K562 (cell line): ENCODE results near the gene GPR32. TPM values are rescaled to one million over a fixed set of nuclear protein-coding genes. Genes with fewer than 3 reads are reported as not detected.

Source experiments
- ATAC-seq: fragments of 200-7000 bp; cut with Tn5 transposase; 3 replicates; pipeline ENCODE4 v1.9.1; 2020; ENCODE audit warnings: moderate library complexity
- BruUV-seq: library from RNA; stranded (reverse); fragments of 400-500 nt; replicated peaks from 2 replicates; lab custom pipeline; 2021; lab: Mats Ljungman, UMichigan
- CTCF ChIA-PET: fragments of 300-600 bp; formaldehyde crosslinking; extraction: SDS; loops from one replicate; lab custom pipeline; 2021; ENCODE audit warnings: low intra/inter-chr PET ratio; lab: Yijun Ruan, JAX
- POLR2A ChIA-PET: fragments of 300-600, 350-650 bp; sonication (Branson Sonifier 250); formaldehyde crosslinking; extraction: SDS; loops from one replicate; lab custom pipeline; 2021; ENCODE audit warnings: antibody characterized with exemption, inconsistent platforms; lab: Yijun Ruan, JAX
- DNase-seq, 4 experiments: peaks; one replicate each; pipeline versions ENCODE4 v3.0.0 to v3.0.0-alpha.2; 2011 to 2018; ENCODE audit warnings: low spot score in 3 of 4, mixed read lengths in 3 of 4; ENCODE audit errors: extremely low read depth in 1 of 4
- FAIRE-seq: peaks from 2 replicates; lab custom pipeline; 2011; peaks lifted over from hg19 to GRCh38; lab: Jason Lieb, UNC
- H2AFZ ChIP-seq: 2 replicates; pipeline ENCODE4 v1.6.0; 2011; ENCODE audit warnings: low read depth, low read length, control low read depth, inconsistent platforms
- H3K27ac ChIP-seq: fragments of 200-600 bp; 3 replicates; pipeline ENCODE4 v1.8.0; 2011; ENCODE audit warnings: low read depth, mild to moderate bottlenecking, control low read depth, inconsistent platforms, low read length, moderate library complexity, mixed read lengths; ENCODE audit errors: extremely low read depth
- H3K27me3 ChIP-seq, 2 experiments: fragments of 300-600 bp in 1 of 2; 2 replicates in 1 of 2; 3 replicates in 1 of 2; pipeline versions ENCODE4 v1.6.0 to v1.8.0; 2011; ENCODE audit warnings: inconsistent platforms in 2 of 2, low read length in 2 of 2, mild to moderate bottlenecking in 1 of 2, mixed read lengths in 1 of 2, moderate library complexity in 1 of 2; ENCODE audit not compliant: control insufficient read depth in 2 of 2, insufficient read depth in 2 of 2
- H3K36me3 ChIP-seq: fragments of 300-600 bp; 3 replicates; pipeline ENCODE4 v1.8.0; 2011; ENCODE audit warnings: mild to moderate bottlenecking, low read length, inconsistent platforms; ENCODE audit not compliant: control insufficient read depth, insufficient read depth
- H3K4me1 ChIP-seq, 2 experiments: fragments of 200-600 bp in 1 of 2; replicated peaks in 1 of 2; 2 replicates in 1 of 2; 3 replicates in 1 of 2; pipeline versions ENCODE4 v1.5.1 to v1.8.0; 2011; ENCODE audit warnings: inconsistent platforms in 2 of 2, low read length in 2 of 2, mild to moderate bottlenecking in 1 of 2, mixed read lengths in 1 of 2, moderate library complexity in 1 of 2; ENCODE audit not compliant: control insufficient read depth in 2 of 2, insufficient read depth in 2 of 2
- H3K4me2 ChIP-seq: 2 replicates; pipeline ENCODE4 v1.6.1; 2011; ENCODE audit warnings: low read length, control low read depth, inconsistent platforms, mixed read lengths; ENCODE audit not compliant: insufficient read depth
- H3K4me3 ChIP-seq: fragments of 200-600 bp; sonication (generic), shearing (Covaris generic); 2 replicates; pipeline ENCODE4 v1.5.1; 2016; ENCODE audit warnings: control low read depth, inconsistent platforms
- H3K79me2 ChIP-seq: fragments of 200-600 bp; 3 replicates; pipeline ENCODE4 v1.8.0; 2011; ENCODE audit warnings: low read length, inconsistent platforms; ENCODE audit not compliant: control insufficient read depth, insufficient read depth
- H3K9ac ChIP-seq, 2 experiments: 2 replicates each; pipeline versions ENCODE4 v1.6.0 to v1.6.1; 2011; ENCODE audit warnings: low read depth in 2 of 2, low read length in 2 of 2, control low read depth in 1 of 2, inconsistent platforms in 1 of 2, mild to moderate bottlenecking in 1 of 2, mixed read lengths in 1 of 2; ENCODE audit not compliant: insufficient read depth in 1 of 2
- H3K9me1 ChIP-seq: one replicate; pipeline ENCODE4 v1.6.0; 2011; ENCODE audit warnings: inconsistent platforms, mild to moderate bottlenecking, low read length, moderate library complexity; ENCODE audit not compliant: control insufficient read depth, insufficient read depth
- H3K9me3 ChIP-seq: replicated peaks from 2 replicates; pipeline ENCODE4 v1.5.1; 2011; ENCODE audit warnings: low read depth, low read length, inconsistent platforms; ENCODE audit not compliant: control insufficient read depth, insufficient read depth
- H4K20me1 ChIP-seq: replicated peaks from 2 replicates; pipeline ENCODE4 v1.6.1; 2011; ENCODE audit warnings: low read length, inconsistent platforms, mixed read lengths; ENCODE audit not compliant: control insufficient read depth, insufficient read depth
- CBFA2T2 ChIP-seq: fragments of 450-650 bp; conservative IDR thresholded peaks from 2 replicates; pipeline ENCODE4 v1.6.1; 2017; ENCODE audit warnings: mild to moderate bottlenecking
- CREM ChIP-seq: IDR thresholded peaks from 2 replicates; pipeline ENCODE4 v1.6.1; 2014; ENCODE audit warnings: antibody characterized with exemption, low read depth
- GTF2E2 ChIP-seq: fragments of 200-800 bp; sonication (Bioruptor generic); IDR thresholded peaks from 2 replicates; pipeline ENCODE4 v1.6.1; 2016; ENCODE audit warnings: missing genetic modification characterization, missing compliant biosample characterization
- MCM7 ChIP-seq, 2 experiments: fragments of 450-650 bp; IDR thresholded peaks; 2 replicates each; pipeline ENCODE4 v1.6.1; 2016 to 2018
- MED1 ChIP-seq: sonication (generic); formaldehyde crosslinking; IDR thresholded peaks from 2 replicates; pipeline ENCODE4 v1.8.1; 2023; ENCODE audit warnings: missing genetic modification reagents, borderline replicate concordance
- NR3C1 ChIP-seq: sonication (generic); formaldehyde crosslinking; IDR thresholded peaks from 2 replicates; pipeline ENCODE4 v1.8.1; 2022; ENCODE audit warnings: missing genetic modification reagents
- PYGO2 ChIP-seq: fragments of 450-650 bp; IDR thresholded peaks from 2 replicates; pipeline ENCODE4 v1.6.1; 2016; ENCODE audit warnings: mild to moderate bottlenecking, missing genetic modification characterization, moderate library complexity, missing compliant biosample characterization
- SP1 ChIP-seq: sonication (generic); formaldehyde crosslinking; IDR thresholded peaks from 2 replicates; pipeline ENCODE4 v1.8.1; 2022; ENCODE audit warnings: mild to moderate bottlenecking, missing genetic modification reagents
- SREBF2 ChIP-seq: sonication (generic); formaldehyde crosslinking; IDR thresholded peaks from 2 replicates; pipeline ENCODE4 v1.4.0; 2020; ENCODE audit warnings: mild to moderate bottlenecking, missing genetic modification reagents
- ZFPM2 ChIP-seq: fragments of 250-450 bp; sonication (Bioruptor Pico); IDR thresholded peaks from 2 replicates; pipeline ENCODE4 v1.5.1; 2022; ENCODE audit warnings: mild to moderate bottlenecking
- ZNF830 ChIP-seq: fragments of 250-450 bp; sonication (Bioruptor Pico); IDR thresholded peaks from 2 replicates; pipeline ENCODE4 v1.5.0; 2021; ENCODE audit warnings: mild to moderate bottlenecking
- WGBS: fragments of 100-300 bp; shearing (Covaris generic); methylation state at CpG from one replicate; pipeline ENCODE4 v1.1.6; 2016; ENCODE audit warnings: low coverage, mixed read lengths; ENCODE audit not compliant: insufficient coverage; ENCODE audit errors: missing lambda C conversion rate; 5-methylcytosine and 5-hydroxymethylcytosine counted together
- in situ Hi-C: fragments of 300-500 bp; cut with MboI; formaldehyde crosslinking; loops from 4 replicates; pipeline ENCODE4 v1.15.0; 2018; ENCODE audit warnings: inconsistent platforms, mixed read lengths
- intact Hi-C: fragments of 100-400 bp; cut with micrococcal nuclease; formaldehyde crosslinking; loops from 2 replicates; pipeline ENCODE4 v1.14.2; 2022
- polyA plus RNA-seq, 8 experiments: library from polyadenylated mRNA; depleted of rRNA in 4 of 8; stranded (reverse) in 5 of 8; unstranded in 3 of 8; fragments of >200 nt; fragmentation: Nextera tagmentation in 2 of 8; fragmentation: Illumina TruSeq in 1 of 8; extraction: Ambion mirVana in 2 of 8; extraction: Trizol in 1 of 8; gene quantifications; 2 replicates each; pipeline versions ENCODE4 v1.2.1 to v1.2.3, GENCODE V29; 2011 to 2014; ENCODE audit warnings: inconsistent platforms in 1 of 8, missing spikeins in 1 of 8
- total RNA-seq, 7 experiments: library from RNA; depleted of rRNA in 6 of 7; stranded (reverse); fragments of >200 nt in 6 of 7; fragmentation: Illumina TruSeq in 2 of 7; extraction: Trizol in 2 of 7; gene quantifications; 2 replicates each; pipeline versions ENCODE4 v1.2.1 to v1.2.3, GENCODE V29; 2011 to 2021; ENCODE audit warnings: low replicate concordance in 1 of 7
- TF ChIP-seq, protein P1 (sequence below): fragments of 450-650 bp; IDR thresholded peaks from 2 replicates; pipeline ENCODE4 v1.6.1; 2014; ENCODE audit warnings: low read depth, mild to moderate bottlenecking, moderate library complexity, borderline replicate concordance
- TF ChIP-seq, protein P2 (sequence below): fragments of 250-450 bp; sonication (Bioruptor Pico); IDR thresholded peaks from 2 replicates; pipeline ENCODE4 v1.4.0; 2020; ENCODE audit warnings: borderline replicate concordance
- TF ChIP-seq, protein P3 (sequence below): fragments of 250-450 bp; sonication (Bioruptor Pico); IDR thresholded peaks from 2 replicates; pipeline ENCODE4 v1.9.0; 2021; ENCODE audit warnings: mild to moderate bottlenecking
- TF ChIP-seq, protein P4 (sequence below): sonication (generic); formaldehyde crosslinking; IDR thresholded peaks from 2 replicates; pipeline ENCODE4 v1.8.1; 2022; ENCODE audit warnings: missing genetic modification reagents

GPR32 gene
- total and polyA plus RNA-seq, 9 of the 15 experiments (the other 6 are each of a cell fraction or from before 2014, with no cell fraction given) = not detected

DNA sequence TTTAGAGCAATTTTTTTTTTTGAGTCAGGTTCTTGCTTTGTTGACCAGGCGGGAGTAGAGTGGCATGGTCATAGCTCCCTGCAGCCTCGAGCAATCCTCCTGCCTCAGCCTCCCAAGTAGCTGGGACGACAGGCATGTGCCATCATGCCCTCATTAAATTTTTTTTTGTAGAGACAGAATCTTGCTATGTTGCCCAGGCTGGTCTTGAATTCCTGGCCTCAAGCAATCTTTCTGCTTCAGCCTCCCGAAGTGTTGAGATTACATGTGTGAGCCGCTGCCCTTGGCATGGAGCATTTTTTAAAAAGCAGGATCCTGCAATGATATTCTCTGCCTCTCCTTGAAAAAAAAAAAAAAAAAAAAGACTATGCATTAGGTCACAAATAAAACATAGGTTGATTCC is 5.9 kb downstream of the GPR32 start:
- no peak overlapping the region for H3K4me2 ChIP-seq
- intact Hi-C loops (no loop called here), in situ Hi-C loops (no loop called here)
- WGBS = 75% methylated on average over 5 of the region's 5 CpGs
- no peaks in the 10 kb centered on the region for H3K36me3 ChIP-seq
- ChIA-PET CTCF (interaction anchor here (0.7 kb wide), 1 partner anchor 35 kb away, joined by 3 read pairs; no protein-coding TSS in a partner anchor), POLR2A (no interaction called here)
- no peak overlapping the region for H3K9ac ChIP-seq
- DNase-seq = no peak
- H4K20me1 ChIP-seq = no peaks in the 10 kb centered on the region
- no peak for ATAC-seq
- H3K27ac ChIP-seq = no peak overlapping the region
- no peaks in the 10 kb centered on the region for H3K79me2 ChIP-seq
- TF ChIP-seq, protein P1, sequence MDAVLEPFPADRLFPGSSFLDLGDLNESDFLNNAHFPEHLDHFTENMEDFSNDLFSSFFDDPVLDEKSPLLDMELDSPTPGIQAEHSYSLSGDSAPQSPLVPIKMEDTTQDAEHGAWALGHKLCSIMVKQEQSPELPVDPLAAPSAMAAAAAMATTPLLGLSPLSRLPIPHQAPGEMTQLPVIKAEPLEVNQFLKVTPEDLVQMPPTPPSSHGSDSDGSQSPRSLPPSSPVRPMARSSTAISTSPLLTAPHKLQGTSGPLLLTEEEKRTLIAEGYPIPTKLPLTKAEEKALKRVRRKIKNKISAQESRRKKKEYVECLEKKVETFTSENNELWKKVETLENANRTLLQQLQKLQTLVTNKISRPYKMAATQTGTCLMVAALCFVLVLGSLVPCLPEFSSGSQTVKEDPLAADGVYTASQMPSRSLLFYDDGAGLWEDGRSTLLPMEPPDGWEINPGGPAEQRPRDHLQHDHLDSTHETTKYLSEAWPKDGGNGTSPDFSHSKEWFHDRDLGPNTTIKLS = no peak
- TF ChIP-seq, protein P2, sequence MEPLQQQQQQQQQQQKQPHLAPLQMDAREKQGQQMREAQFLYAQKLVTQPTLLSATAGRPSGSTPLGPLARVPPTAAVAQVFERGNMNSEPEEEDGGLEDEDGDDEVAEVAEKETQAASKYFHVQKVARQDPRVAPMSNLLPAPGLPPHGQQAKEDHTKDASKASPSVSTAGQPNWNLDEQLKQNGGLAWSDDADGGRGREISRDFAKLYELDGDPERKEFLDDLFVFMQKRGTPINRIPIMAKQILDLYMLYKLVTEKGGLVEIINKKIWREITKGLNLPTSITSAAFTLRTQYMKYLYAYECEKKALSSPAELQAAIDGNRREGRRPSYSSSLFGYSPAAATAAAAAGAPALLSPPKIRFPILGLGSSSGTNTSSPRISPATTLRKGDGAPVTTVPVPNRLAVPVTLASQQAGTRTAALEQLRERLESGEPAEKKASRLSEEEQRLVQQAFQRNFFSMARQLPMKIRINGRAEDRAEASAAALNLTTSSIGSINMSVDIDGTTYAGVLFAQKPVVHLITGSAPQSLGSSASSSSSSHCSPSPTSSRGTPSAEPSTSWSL (CRISPR knock-in tag) = no peak
- TF ChIP-seq MCM7 (IDR thresholded peaks at IDR 0.05) (no peak), CREM (no peak), ZNF830 (no peak), SREBF2 (CRISPR knock-in tag) (no peak), CBFA2T2 (no peak), NR3C1 (no peak), MED1 (no peak), PYGO2 (no peak), SP1 (CRISPR knock-in tag) (no peak), GTF2E2 (no peak), ZFPM2 (no peak)
- TF ChIP-seq, protein P3, sequence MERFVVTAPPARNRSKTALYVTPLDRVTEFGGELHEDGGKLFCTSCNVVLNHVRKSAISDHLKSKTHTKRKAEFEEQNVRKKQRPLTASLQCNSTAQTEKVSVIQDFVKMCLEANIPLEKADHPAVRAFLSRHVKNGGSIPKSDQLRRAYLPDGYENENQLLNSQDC (CRISPR knock-in tag) = no peak
- TF ChIP-seq, protein P4, sequence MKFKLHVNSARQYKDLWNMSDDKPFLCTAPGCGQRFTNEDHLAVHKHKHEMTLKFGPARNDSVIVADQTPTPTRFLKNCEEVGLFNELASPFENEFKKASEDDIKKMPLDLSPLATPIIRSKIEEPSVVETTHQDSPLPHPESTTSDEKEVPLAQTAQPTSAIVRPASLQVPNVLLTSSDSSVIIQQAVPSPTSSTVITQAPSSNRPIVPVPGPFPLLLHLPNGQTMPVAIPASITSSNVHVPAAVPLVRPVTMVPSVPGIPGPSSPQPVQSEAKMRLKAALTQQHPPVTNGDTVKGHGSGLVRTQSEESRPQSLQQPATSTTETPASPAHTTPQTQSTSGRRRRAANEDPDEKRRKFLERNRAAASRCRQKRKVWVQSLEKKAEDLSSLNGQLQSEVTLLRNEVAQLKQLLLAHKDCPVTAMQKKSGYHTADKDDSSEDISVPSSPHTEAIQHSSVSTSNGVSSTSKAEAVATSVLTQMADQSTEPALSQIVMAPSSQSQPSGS = no peak
- H3K27me3 ChIP-seq = no peaks in the 10 kb centered on the region
- BruUV-seq = no TSS peak
- no peaks in the 10 kb centered on the region for H3K9me1 ChIP-seq
- H2AFZ ChIP-seq = no peak overlapping the region
- H3K4me3 ChIP-seq = no peak overlapping the region
- H3K9me3 ChIP-seq = no peaks in the 10 kb centered on the region
- FAIRE-seq = no peak
- peaks cover 21 to 29% of the 10 kb centered on the region in 2 experiments; a peak in 4 of 5 replicates for H3K4me1 ChIP-seq
